HAP-1 (cell line): ENCODE measurements around the gene PDPR.
"Not testable (repeated sequence)": the region's sequence is repeated elsewhere in the genome, so short reads cannot be mapped to it uniquely, and the experiment has no call there.

ENCODE experiments used
- DNase-seq, 2 experiments: peaks; one replicate each; pipeline ENCODE4 v3.0.0-alpha.2; 2016 to 2020; ENCODE audit warnings: low spot score in 2 of 2
- H3K27me3 ChIP-seq: fragments of 250-450 bp; sonication (Bioruptor Pico); 2 replicates; pipeline ENCODE4 v1.5.1; 2020; ENCODE audit warnings: low read depth, mild to moderate bottlenecking, moderate library complexity
- H3K36me3 ChIP-seq: fragments of 250-450 bp; sonication (Bioruptor Pico); replicated peaks from 2 replicates; pipeline ENCODE4 v1.5.1; 2020; ENCODE audit warnings: mild to moderate bottlenecking
- H3K4me1 ChIP-seq: fragments of 250-450 bp; sonication (Bioruptor Pico); 2 replicates; pipeline ENCODE4 v1.5.1; 2020; ENCODE audit warnings: mild to moderate bottlenecking
- H3K4me3 ChIP-seq: fragments of 250-450 bp; sonication (Bioruptor Pico); 2 replicates; pipeline ENCODE4 v1.5.1; 2020; ENCODE audit warnings: mild to moderate bottlenecking, moderate library complexity
- H3K9me3 ChIP-seq: fragments of 250-450 bp; sonication (Bioruptor Pico); 2 replicates; pipeline ENCODE4 v1.5.1; 2020; ENCODE audit warnings: mild to moderate bottlenecking, moderate library complexity
- in situ Hi-C: fragments of 300-500 bp; cut with MboI; formaldehyde crosslinking; loops from 3 replicates; pipeline ENCODE4 v1.14.3; 2020; ENCODE audit warnings: low sequenced_read_pairs, inconsistent platforms, mixed read lengths

The PDPR gene

GRCh38 chr16:70109583-70110279 is 4.4 kb upstream of the PDPR start:
- DNase-seq, H3K36me3 ChIP-seq, in situ Hi-C loops, H3K4me1 ChIP-seq, H3K27me3 ChIP-seq, H3K9me3 ChIP-seq, H3K4me3 ChIP-seq: not testable (repeated sequence)

DNA sequence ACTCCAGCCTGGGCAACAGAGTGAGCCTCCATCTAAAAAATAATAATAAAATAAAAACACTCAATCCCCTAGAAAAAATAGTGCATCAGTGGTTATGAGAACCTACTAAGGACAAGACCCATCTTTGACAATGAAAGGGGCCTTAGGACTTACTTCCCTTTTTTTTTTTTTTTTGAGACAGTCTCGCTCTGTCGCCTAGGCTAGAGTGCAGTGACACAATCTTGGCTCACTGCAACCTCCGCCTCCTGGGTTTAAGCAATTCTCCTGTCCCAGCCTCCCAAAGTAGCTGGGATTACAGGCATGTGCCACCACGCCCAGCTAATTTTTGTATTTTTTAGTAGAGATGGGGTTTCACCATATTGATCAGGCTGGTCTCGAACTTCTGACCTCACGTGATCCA is 2.0 kb upstream of the PDPR start:
- H3K27me3 ChIP-seq, H3K9me3 ChIP-seq, in situ Hi-C loops, H3K4me1 ChIP-seq, H3K36me3 ChIP-seq, H3K4me3 ChIP-seq, DNase-seq: not testable (repeated sequence)

DNA sequence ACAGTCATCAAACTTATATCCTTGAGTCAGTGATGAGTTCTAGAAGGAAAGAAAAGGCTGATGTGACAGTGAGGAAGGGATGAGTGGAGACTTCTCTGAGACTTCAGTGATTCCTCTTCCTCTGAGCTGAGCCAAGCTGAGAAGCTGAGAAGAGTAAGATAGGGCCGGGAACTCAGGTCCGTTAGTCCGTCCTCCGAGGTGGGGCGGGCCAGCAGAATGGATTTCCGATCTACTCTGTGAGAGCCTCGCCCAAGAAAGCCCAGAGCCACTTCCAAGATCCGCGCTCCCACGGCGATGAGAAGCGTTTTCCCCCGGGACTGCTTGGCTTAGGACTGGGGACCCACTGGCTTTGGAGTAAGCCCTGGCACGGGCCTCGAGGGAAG is 542 bp upstream of the PDPR start:
- H3K27me3 ChIP-seq, DNase-seq, H3K36me3 ChIP-seq, H3K9me3 ChIP-seq, in situ Hi-C loops, H3K4me1 ChIP-seq: not testable (repeated sequence)
- peak overlapping the region; percentile 60; the same call in 1 of the 2 replicates for H3K4me3 ChIP-seq

GRCh38 chr16:70118354-70118753 is 4.2 kb downstream of the PDPR start:
- H3K9me3 ChIP-seq, in situ Hi-C loops: not testable (repeated sequence)

GRCh38 chr16:70118776-70119175 is 4.6 kb downstream of the PDPR start:
- H3K9me3 ChIP-seq, H3K27me3 ChIP-seq, in situ Hi-C loops, H3K4me3 ChIP-seq, H3K4me1 ChIP-seq, DNase-seq: not testable (repeated sequence)
- H3K36me3 ChIP-seq = peaks cover 11% of the 10 kb centered on the region

More at GRCh38 chr16:70118354-70118753, 4.2 kb downstream of the PDPR start:
- not testable (repeated sequence) for H3K27me3 ChIP-seq, H3K4me3 ChIP-seq, H3K4me1 ChIP-seq, DNase-seq
- H3K36me3 ChIP-seq = peaks cover 10% of the 10 kb centered on the region

- DNase-seq, H3K4me1 ChIP-seq, in situ Hi-C loops, H3K27me3 ChIP-seq, H3K4me3 ChIP-seq, H3K9me3 ChIP-seq: not testable (repeated sequence)
- H3K36me3 ChIP-seq = peaks cover 11% of the 10 kb centered on the region
These were observed 6.3 kb downstream of the PDPR start for GRCh38 chr16:70120398-70120797.

DNA sequence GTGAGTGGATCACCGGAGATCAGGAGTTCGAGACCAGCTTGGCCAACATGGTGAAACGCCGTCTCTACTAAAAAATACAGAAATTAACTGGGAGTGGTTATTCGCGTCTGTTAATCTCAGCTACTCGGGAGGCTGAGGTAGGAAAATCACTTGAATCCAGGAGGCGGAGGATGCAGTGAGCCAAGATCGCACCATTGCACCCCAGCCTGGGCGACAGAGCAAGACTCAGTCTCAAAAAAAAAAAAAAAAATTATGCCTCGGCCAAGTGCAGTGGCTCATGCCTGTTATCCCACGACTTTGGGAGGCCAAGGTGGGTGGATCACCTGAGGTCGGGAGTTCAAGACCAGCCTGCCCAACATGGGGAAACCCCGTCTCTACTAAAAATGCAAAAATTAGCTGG is 9.7 kb downstream of the PDPR start:
- H3K4me1 ChIP-seq, in situ Hi-C loops, DNase-seq, H3K4me3 ChIP-seq, H3K9me3 ChIP-seq, H3K27me3 ChIP-seq: not testable (repeated sequence)
- H3K36me3 ChIP-seq = peaks cover 21% of the 10 kb centered on the region

GRCh38 chr16:70126226-70126625 is 12.1 kb downstream of the PDPR start:
- H3K4me3 ChIP-seq, H3K27me3 ChIP-seq, H3K9me3 ChIP-seq, DNase-seq, in situ Hi-C loops, H3K4me1 ChIP-seq: not testable (repeated sequence)
- peaks cover 35% of the 10 kb centered on the region for H3K36me3 ChIP-seq

- H3K36me3 ChIP-seq = peaks cover 31% of the 10 kb centered on the region
These were observed 13.6 kb downstream of the PDPR start for GRCh38 chr16:70127706-70128105.

GRCh38 chr16:70128844-70129243 is 14.7 kb downstream of the PDPR start:
- H3K27me3 ChIP-seq, DNase-seq, in situ Hi-C loops, H3K4me3 ChIP-seq, H3K9me3 ChIP-seq, H3K4me1 ChIP-seq: not testable (repeated sequence)
- peaks cover 36% of the 10 kb centered on the region for H3K36me3 ChIP-seq

More at GRCh38 chr16:70127706-70128105, 13.6 kb downstream of the PDPR start:
- in situ Hi-C loops, H3K4me3 ChIP-seq, DNase-seq, H3K27me3 ChIP-seq, H3K9me3 ChIP-seq, H3K4me1 ChIP-seq: not testable (repeated sequence)

DNA sequence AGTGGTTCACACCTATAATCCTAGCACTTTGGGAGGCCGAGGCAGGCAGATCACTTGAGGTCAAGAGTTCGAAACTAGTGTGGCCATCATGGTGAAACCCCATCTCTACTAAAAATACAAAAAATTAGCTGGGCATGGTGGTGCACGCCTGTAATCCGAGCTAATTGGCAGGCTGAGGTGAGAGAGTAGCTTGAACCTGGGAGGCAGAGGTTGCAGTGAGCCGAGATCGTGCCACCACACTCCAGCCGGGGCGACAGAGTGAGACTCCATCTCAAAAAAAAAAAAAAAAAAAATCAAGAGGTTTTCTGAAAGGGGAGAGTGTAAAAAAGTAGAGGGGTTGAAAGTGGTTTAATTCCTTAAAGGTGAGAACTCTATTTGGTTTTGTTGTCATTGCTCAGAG is 21.7 kb downstream of the PDPR start:
- H3K36me3 ChIP-seq = peaks cover 46% of the 10 kb centered on the region
- in situ Hi-C loops, DNase-seq, H3K4me1 ChIP-seq, H3K27me3 ChIP-seq, H3K4me3 ChIP-seq, H3K9me3 ChIP-seq: not testable (repeated sequence)

- peaks cover 49% of the 10 kb centered on the region for H3K36me3 ChIP-seq
- H3K4me1 ChIP-seq, in situ Hi-C loops, H3K4me3 ChIP-seq, H3K9me3 ChIP-seq, H3K27me3 ChIP-seq, DNase-seq: not testable (repeated sequence)
These were observed 22.5 kb downstream of the PDPR start for GRCh38 chr16:70136595-70136994.

- in situ Hi-C loops, H3K4me1 ChIP-seq, DNase-seq, H3K9me3 ChIP-seq, H3K4me3 ChIP-seq, H3K27me3 ChIP-seq: not testable (repeated sequence)
- peaks cover 43% of the 10 kb centered on the region for H3K36me3 ChIP-seq
These were observed 28.6 kb downstream of the PDPR start for GRCh38 chr16:70142739-70143138.

GRCh38 chr16:70143231-70143895 is 29.2 kb downstream of the PDPR start:
- DNase-seq, H3K4me3 ChIP-seq, H3K9me3 ChIP-seq, H3K27me3 ChIP-seq, in situ Hi-C loops, H3K4me1 ChIP-seq: not testable (repeated sequence)
- H3K36me3 ChIP-seq = peaks cover 42% of the 10 kb centered on the region
